GM12801 (cell line): ENCODE measurements around the gene TFCP2L1.

Experiments used
- CTCF ChIP-seq: IDR thresholded peaks from one replicate; pipeline ENCODE4 v1.5.1; 2011; ENCODE audit warnings: control low read depth; ENCODE audit not compliant: insufficient read length; ENCODE audit errors: extremely low read depth

The TFCP2L1 gene

GRCh38 chr2:121247534-121247933 is 37.5 kb downstream of the TFCP2L1 start:
- no peak for TF ChIP-seq CTCF

- no peak for TF ChIP-seq CTCF
These were observed 38.2 kb downstream of the TFCP2L1 start for GRCh38 chr2:121246704-121247255.

DNA sequence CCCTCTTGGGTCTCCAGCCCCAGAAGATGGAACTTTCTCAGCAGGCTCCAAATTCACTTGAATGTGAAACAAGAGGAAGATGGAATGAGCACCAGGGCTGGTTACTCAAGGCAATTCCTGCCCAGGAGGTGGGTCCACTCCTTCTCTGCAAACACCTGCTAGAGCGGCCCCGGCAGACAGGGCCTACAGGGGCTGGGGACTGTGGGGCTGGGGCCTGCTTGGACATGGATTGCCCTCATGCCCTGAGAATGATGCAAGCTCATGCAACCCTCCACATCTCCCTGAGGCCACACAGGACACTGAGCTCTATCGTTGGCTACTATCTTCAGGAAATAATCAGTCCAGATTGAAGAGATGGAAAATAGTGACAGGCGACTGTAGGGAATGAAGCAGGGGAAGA is 39.1 kb downstream of the TFCP2L1 start:
- TF ChIP-seq CTCF = no peak

DNA sequence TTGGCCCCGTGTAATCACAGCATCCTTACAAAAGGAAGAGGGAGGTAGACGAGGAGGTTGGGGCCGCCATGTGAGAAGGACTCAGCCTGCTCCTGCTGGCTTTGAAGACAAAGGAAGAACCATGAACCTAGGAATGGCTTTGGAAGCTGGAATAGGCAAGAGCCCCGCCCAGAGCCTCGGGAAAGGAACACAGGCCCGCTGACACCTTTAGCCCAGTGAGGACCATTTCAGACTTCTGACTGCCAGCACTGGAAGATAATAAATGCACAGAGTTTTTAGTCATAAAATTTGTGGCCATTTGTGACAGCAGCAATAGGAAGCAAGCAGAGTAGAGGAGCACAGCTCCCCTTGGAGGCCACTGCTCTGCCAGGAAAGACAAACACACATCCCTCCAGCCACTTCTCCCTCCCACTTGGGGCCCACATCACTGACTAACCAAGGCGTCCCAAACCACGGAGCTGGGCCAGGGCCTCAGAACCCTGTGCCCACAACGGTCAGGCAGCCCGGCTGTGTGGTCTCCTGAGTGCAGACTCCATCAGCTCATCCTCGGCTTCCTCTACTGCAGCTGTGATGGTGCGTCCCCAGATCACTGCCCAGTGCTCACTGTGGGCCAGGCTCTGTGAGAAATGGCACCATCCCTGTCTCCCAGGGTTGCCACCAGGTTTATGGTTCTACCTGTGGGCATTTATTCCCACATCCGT is 39.7 kb downstream of the TFCP2L1 start:
- no peak for TF ChIP-seq CTCF

GRCh38 chr2:121244616-121245015 is 40.4 kb downstream of the TFCP2L1 start:
- no peak for TF ChIP-seq CTCF

GRCh38 chr2:121243821-121244460 is 41.1 kb downstream of the TFCP2L1 start:
- no peak for TF ChIP-seq CTCF

DNA sequence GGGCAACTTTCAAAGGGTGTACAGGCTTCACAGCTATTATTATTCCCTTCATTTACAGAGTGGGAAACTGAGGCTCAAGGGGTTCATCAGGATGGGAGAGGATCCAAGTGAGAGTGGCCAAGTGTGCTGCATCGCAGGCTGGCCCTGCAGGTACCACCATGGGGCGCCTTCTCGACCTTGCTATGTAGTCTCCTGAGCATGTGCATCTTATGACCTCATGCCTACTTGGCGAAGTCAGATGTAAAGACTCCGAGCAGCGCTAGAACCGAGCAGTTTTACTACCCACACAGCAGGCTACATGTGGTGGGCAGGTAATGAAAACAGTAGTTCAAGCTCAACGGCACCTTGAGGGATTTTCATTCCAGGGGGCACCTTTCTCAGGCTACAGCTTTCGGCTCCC is 42.0 kb downstream of the TFCP2L1 start:
- no peak for TF ChIP-seq CTCF
